SU-DHL-6 (cell line): Measurements from ENCODE around the gene FHAD1.

ENCODE experiments used
- H2AFZ ChIP-seq: fragments of 200-600 bp; sonication (generic); 2 replicates; pipeline ENCODE4 v1.6.1; 2014; ENCODE audit warnings: low read depth, mild to moderate bottlenecking, moderate library complexity, mixed read lengths, antibody characterized with exemption, low read length; ENCODE audit not compliant: severe bottlenecking
- H3F3A ChIP-seq: fragments of 200-600 bp; shearing (Covaris generic); 2 replicates; pipeline ENCODE4 v1.6.0; 2016; ENCODE audit warnings: antibody characterized with exemption, mild to moderate bottlenecking; ENCODE audit not compliant: insufficient read depth
- H3K27ac ChIP-seq: fragments of 200-600 bp; sonication (generic); 2 replicates; pipeline ENCODE4 v1.5.1; 2016; ENCODE audit warnings: low read depth, mild to moderate bottlenecking, low read length, moderate library complexity, mixed read lengths
- H3K27me3 ChIP-seq: fragments of 200-600 bp; sonication (generic), shearing (Covaris generic); 2 replicates; pipeline ENCODE4 v1.6.0; 2014; ENCODE audit warnings: mild to moderate bottlenecking, low read length
- H3K36me3 ChIP-seq: fragments of 200-600 bp; sonication (generic); 2 replicates; pipeline ENCODE4 v1.6.1; 2014; ENCODE audit warnings: mild to moderate bottlenecking, low read length, mixed read lengths
- H3K4me2 ChIP-seq: fragments of 300-600, 200-600 bp; shearing (Covaris generic), sonication (generic); 2 replicates; pipeline ENCODE4 v1.6.0; 2014; ENCODE audit warnings: low read length, low read depth, mild to moderate bottlenecking; ENCODE audit not compliant: poor library complexity, severe bottlenecking
- H3K4me3 ChIP-seq: fragments of 200-600 bp; sonication (generic); 2 replicates; pipeline ENCODE4 v1.5.1; 2014; ENCODE audit warnings: antibody characterized with exemption, low read length, mild to moderate bottlenecking, mixed read lengths; ENCODE audit not compliant: insufficient read depth, poor library complexity, severe bottlenecking
- H3K79me2 ChIP-seq: fragments of 200-600 bp; sonication (generic); 2 replicates; pipeline ENCODE4 v1.6.1; 2014; ENCODE audit warnings: mild to moderate bottlenecking, low read length, moderate library complexity; ENCODE audit not compliant: insufficient read depth
- H3K9ac ChIP-seq: fragments of 200-600 bp; sonication (generic); 2 replicates; pipeline ENCODE4 v1.7.0; 2014; ENCODE audit warnings: mild to moderate bottlenecking, low read length
- H3K9me2 ChIP-seq: fragments of 200-600 bp; sonication (generic); replicated peaks from 2 replicates; pipeline ENCODE4 v1.6.1; 2014; ENCODE audit warnings: low read length; ENCODE audit not compliant: insufficient read depth
- H3K9me3 ChIP-seq: fragments of 200-600 bp; sonication (generic); 2 replicates; pipeline ENCODE4 v1.6.1; 2014; ENCODE audit warnings: low read length, mixed read lengths; ENCODE audit not compliant: insufficient read depth
- H4K20me1 ChIP-seq: fragments of 200-600 bp; sonication (generic); 2 replicates; pipeline ENCODE4 v1.6.1; 2014; ENCODE audit warnings: low read depth, mild to moderate bottlenecking, antibody characterized with exemption, low read length, moderate library complexity, mixed read lengths
- EZH2phosphoT487 ChIP-seq: fragments of 200-600 bp; sonication (generic), shearing (Covaris generic); conservative IDR thresholded peaks from 2 replicates; pipeline ENCODE4 v1.6.1; 2018; ENCODE audit warnings: mild to moderate bottlenecking, antibody characterized with exemption, low read length, moderate library complexity, mixed read lengths
- TF ChIP-seq, protein P1 (sequence below): fragments of 200-600 bp; sonication (generic); IDR thresholded peaks from one replicate; pipeline ENCODE4 v1.5.1; 2017; ENCODE audit warnings: antibody characterized with exemption, mild to moderate bottlenecking, low read length, moderate library complexity; ENCODE audit not compliant: insufficient read depth, poor library complexity, severe bottlenecking

The FHAD1 gene

DNA sequence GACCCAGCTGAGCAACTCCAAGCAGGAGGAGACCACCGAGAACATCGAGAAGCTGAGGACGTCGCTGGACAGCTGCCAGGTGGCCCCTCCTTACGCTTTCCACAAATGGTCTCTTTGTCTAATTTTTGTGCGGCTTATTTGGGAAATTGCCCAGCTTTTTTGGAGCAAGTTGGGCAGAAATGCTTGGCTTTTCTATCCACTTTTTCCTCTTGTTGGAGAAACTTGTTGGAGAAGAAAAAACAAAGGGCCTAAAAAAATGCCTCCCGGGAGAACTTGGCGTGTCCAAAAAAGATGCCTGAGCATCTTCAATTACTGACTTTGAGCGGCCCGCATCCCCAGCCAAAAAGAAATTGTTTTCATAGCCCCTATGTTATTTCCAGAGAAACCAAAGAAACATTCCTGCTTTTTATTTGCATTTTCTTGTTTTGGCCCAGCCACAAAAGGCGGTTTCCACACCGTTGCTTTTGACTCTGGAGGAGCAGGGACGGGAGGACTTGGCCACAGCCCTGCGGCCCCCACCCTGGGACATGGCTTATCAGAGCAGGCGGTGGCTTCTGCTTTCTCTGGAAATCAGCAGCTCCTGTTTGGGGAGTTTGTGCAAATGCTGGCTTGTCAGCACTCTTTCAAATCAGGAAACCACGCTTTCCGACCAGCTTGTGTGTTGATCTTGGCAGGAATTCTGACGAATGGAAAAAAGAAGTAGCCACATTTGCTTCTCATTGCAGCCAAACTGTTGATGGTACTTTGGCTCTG is 81.5 kb downstream of the FHAD1 start:
- Histone ChIP-seq H3K9me2 (no peaks in the 10 kb centered on the region), H3K9me3 (no peaks in the 10 kb centered on the region), H3K4me3 (no peak overlapping the region), H4K20me1 (no peaks in the 10 kb centered on the region), H3K36me3 (no peaks in the 10 kb centered on the region), H3K27ac (no peak overlapping the region), H2AFZ (no peak overlapping the region), H3K4me2 (no peak overlapping the region), H3K9ac (no peak overlapping the region), H3F3A (no peaks in the 10 kb centered on the region), H3K27me3 (no peaks in the 10 kb centered on the region), H3K79me2 (no peaks in the 10 kb centered on the region)
- no peak for TF ChIP-seq EZH2phosphoT487
- TF ChIP-seq, protein P1, sequence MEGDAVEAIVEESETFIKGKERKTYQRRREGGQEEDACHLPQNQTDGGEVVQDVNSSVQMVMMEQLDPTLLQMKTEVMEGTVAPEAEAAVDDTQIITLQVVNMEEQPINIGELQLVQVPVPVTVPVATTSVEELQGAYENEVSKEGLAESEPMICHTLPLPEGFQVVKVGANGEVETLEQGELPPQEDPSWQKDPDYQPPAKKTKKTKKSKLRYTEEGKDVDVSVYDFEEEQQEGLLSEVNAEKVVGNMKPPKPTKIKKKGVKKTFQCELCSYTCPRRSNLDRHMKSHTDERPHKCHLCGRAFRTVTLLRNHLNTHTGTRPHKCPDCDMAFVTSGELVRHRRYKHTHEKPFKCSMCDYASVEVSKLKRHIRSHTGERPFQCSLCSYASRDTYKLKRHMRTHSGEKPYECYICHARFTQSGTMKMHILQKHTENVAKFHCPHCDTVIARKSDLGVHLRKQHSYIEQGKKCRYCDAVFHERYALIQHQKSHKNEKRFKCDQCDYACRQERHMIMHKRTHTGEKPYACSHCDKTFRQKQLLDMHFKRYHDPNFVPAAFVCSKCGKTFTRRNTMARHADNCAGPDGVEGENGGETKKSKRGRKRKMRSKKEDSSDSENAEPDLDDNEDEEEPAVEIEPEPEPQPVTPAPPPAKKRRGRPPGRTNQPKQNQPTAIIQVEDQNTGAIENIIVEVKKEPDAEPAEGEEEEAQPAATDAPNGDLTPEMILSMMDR = no peak

DNA sequence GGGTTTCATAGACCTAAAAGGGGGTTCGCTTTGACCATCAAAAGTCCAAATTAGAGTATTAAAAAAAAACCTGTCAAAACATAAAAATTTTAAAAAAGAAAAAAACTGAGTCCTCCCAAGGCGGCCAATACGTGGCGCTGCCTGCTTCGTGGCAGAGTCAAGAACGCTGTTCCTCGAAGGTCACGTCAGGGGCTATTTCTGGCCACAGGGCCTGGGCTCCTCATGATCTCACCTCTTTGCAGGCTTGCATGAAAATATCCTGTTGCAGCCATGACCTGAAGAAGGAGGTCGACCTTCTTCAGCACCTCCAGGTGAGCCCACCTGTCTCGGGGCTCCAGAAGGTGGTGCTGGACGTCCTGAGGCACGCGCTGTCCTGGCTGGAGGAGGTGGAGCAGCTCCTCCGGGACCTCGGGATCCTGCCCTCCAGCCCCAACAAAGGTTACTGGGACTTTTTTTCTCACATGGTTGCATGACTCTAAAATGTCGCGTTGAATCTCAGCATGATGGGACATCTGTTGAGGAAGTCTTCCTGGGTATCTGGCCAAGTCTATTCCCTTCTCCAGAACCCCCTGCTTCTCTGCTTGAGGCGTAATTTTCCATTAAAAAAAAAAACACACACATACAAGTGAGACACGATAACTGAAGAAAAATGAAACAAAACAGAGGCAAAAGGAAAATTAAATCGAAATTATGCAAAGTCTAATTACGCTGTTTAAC is 82.2 kb downstream of the FHAD1 start:
- Histone ChIP-seq H3K27ac (no peak overlapping the region), H3K27me3 (no peaks in the 10 kb centered on the region), H3K9ac (no peak overlapping the region), H3F3A (no peaks in the 10 kb centered on the region), H3K9me3 (no peaks in the 10 kb centered on the region), H3K4me2 (no peak overlapping the region), H3K36me3 (no peaks in the 10 kb centered on the region), H4K20me1 (no peaks in the 10 kb centered on the region), H3K9me2 (no peaks in the 10 kb centered on the region), H3K4me3 (no peak overlapping the region), H2AFZ (no peak overlapping the region), H3K79me2 (no peaks in the 10 kb centered on the region)
- TF ChIP-seq, protein P1 = no peak
- no peak for TF ChIP-seq EZH2phosphoT487

DNA sequence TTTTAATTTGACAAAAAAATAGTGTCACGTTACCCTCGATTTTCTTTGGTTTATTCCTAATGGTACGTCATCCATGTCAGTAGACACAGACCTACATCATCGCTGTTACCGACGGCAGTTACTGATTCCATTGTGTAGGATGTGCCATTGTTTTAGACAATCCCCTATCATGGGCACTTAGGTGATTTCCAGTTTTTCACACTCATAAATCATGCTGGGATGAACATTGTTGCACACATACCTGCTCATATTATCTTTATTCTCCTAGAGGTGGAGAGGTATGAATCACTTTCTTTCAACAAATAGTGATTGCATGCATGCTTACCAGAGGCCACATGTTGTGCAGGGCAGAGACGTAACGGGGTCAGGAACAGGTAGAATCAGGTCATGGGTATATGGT is 83.0 kb downstream of the FHAD1 start:
- H3K9me2 ChIP-seq = no peaks in the 10 kb centered on the region
- no peak overlapping the region for H3K27ac ChIP-seq
- no peaks in the 10 kb centered on the region for H3K79me2 ChIP-seq
- H3K9me3 ChIP-seq = no peaks in the 10 kb centered on the region
- TF ChIP-seq, protein P1 = no peak
- no peak for TF ChIP-seq EZH2phosphoT487
- no peak overlapping the region for H2AFZ ChIP-seq
- no peak overlapping the region for H3K4me2 ChIP-seq
- H3K27me3 ChIP-seq = no peaks in the 10 kb centered on the region
- H3K4me3 ChIP-seq = no peak overlapping the region
- H3K36me3 ChIP-seq = no peaks in the 10 kb centered on the region
- no peaks in the 10 kb centered on the region for H4K20me1 ChIP-seq
- no peak overlapping the region for H3K9ac ChIP-seq
- H3F3A ChIP-seq = no peaks in the 10 kb centered on the region
